ENCODE data around the gene IGF2R. TPM values are rescaled to one million over a fixed set of nuclear protein-coding genes. Genes with fewer than 3 reads are reported as not detected.
"Not testable (repeated sequence)": the region's sequence is repeated elsewhere in the genome, so short reads cannot be mapped to it uniquely, and the experiment has no call there.

The IGF2R gene
- total RNA-seq, 1 experiment from 2014 or later, result 92.2 TPM

GRCh38 chr6:160092176-160092575, 123.3 kb downstream of the IGF2R start:
- CTCF ChIA-PET, result not testable (repeated sequence)

GRCh38 chr6:160092602-160093001, 123.7 kb downstream of the IGF2R start:
- peaks cover 60% of the 10 kb centered on the region for H3K36me3 Mint-ChIP-seq (ENCODE audit: insufficient read depth, unreplicated experiment)

More at GRCh38 chr6:160092176-160092575, 123.3 kb downstream of the IGF2R start:
- H3K4me1 Mint-ChIP-seq (ENCODE audit: low read depth, unreplicated experiment); H3K36me3 ChIP-seq (ENCODE audit: control insufficient read depth, insufficient read depth, low read length); DNase-seq; H3K27me3 ChIP-seq (replicated peaks; ENCODE audit: control insufficient read depth, insufficient read depth, low read length); H3K9me3 Mint-ChIP-seq (ENCODE audit: unreplicated experiment); H3K4me1 ChIP-seq; BruUV-seq (replicated peaks); POLR2A ChIA-PET; H3K9me3 ChIP-seq; H3K27me3 Mint-ChIP-seq (ENCODE audit: insufficient read depth, unreplicated experiment); H3K4me3 Mint-ChIP-seq (ENCODE audit: unreplicated experiment); intact Hi-C loops (cut with micrococcal nuclease; ENCODE audit: unreplicated experiment); H3K4me3 ChIP-seq (ENCODE audit: low read depth, low read length); H3K27ac Mint-ChIP-seq (ENCODE audit: unreplicated experiment): not testable (repeated sequence)
- peaks cover 59% of the 10 kb centered on the region for H3K36me3 Mint-ChIP-seq (ENCODE audit: insufficient read depth, unreplicated experiment)

GRCh38 chr6:160093061-160093460, 124.2 kb downstream of the IGF2R start:
- TF ChIP-seq CTCF (IDR thresholded peaks at IDR 0.05; ENCODE audit: insufficient read depth in 1 of 2, low read depth in 1 of 2, low read length in 1 of 2, severe bottlenecking in 1 of 2, unreplicated experiment in 1 of 2), result no peak
- H3K9me3 Mint-ChIP-seq (ENCODE audit: unreplicated experiment), result no peaks in the 10 kb centered on the region
- H3K36me3 Mint-ChIP-seq (ENCODE audit: insufficient read depth, unreplicated experiment), result peaks cover 65% of the 10 kb centered on the region
- Histone ChIP-seq H3K4me3 (ENCODE audit: low read depth, low read length) (no peak overlapping the region), H3K27me3 (replicated peaks; ENCODE audit: control insufficient read depth, insufficient read depth, low read length) (no peaks in the 10 kb centered on the region), H3K4me1 (no peaks in the 10 kb centered on the region), H3K36me3 (ENCODE audit: control insufficient read depth, insufficient read depth, low read length) (no peaks in the 10 kb centered on the region; the same call in none of the 2 replicates), H3K9me3 (no peaks in the 10 kb centered on the region)
- intact Hi-C loops (cut with micrococcal nuclease; ENCODE audit: unreplicated experiment), result no loop called here
- no peak overlapping the region for H3K4me3 Mint-ChIP-seq (ENCODE audit: unreplicated experiment)
- DNase-seq, result no peak
- H3K4me1 Mint-ChIP-seq (ENCODE audit: low read depth, unreplicated experiment), result no peaks in the 10 kb centered on the region
- no peak overlapping the region for H3K27ac Mint-ChIP-seq (ENCODE audit: unreplicated experiment)
- BruUV-seq (replicated peaks), result no TSS peak
- no peaks in the 10 kb centered on the region for H3K27me3 Mint-ChIP-seq (ENCODE audit: insufficient read depth, unreplicated experiment)
- ChIA-PET CTCF (no interaction called here), POLR2A (no interaction called here)

More at GRCh38 chr6:160092602-160093001, 123.7 kb downstream of the IGF2R start:
- Histone ChIP-seq H3K27me3 (replicated peaks; ENCODE audit: control insufficient read depth, insufficient read depth, low read length) (no peaks in the 10 kb centered on the region), H3K4me1 (no peaks in the 10 kb centered on the region), H3K9me3 (no peaks in the 10 kb centered on the region), H3K36me3 (ENCODE audit: control insufficient read depth, insufficient read depth, low read length) (no peaks in the 10 kb centered on the region; the same call in none of the 2 replicates), H3K4me3 (ENCODE audit: low read depth, low read length) (no peak overlapping the region)
- ChIA-PET CTCF (no interaction called here), POLR2A (no interaction called here)
- Mint-ChIP-seq H3K27ac (ENCODE audit: unreplicated experiment) (no peak overlapping the region), H3K9me3 (ENCODE audit: unreplicated experiment) (no peaks in the 10 kb centered on the region), H3K4me3 (ENCODE audit: unreplicated experiment) (no peak overlapping the region), H3K4me1 (ENCODE audit: low read depth, unreplicated experiment) (no peaks in the 10 kb centered on the region), H3K27me3 (ENCODE audit: insufficient read depth, unreplicated experiment) (no peaks in the 10 kb centered on the region)
- TF ChIP-seq CTCF (IDR thresholded peaks at IDR 0.05; ENCODE audit: insufficient read depth in 1 of 2, low read depth in 1 of 2, low read length in 1 of 2, severe bottlenecking in 1 of 2, unreplicated experiment in 1 of 2), result no peak
- BruUV-seq (replicated peaks), result no TSS peak
- intact Hi-C loops (cut with micrococcal nuclease; ENCODE audit: unreplicated experiment), result no loop called here
- no peak for DNase-seq

GRCh38 chr6:160093946-160094345, 125.1 kb downstream of the IGF2R start:
- no peak for DNase-seq
- no peaks in the 10 kb centered on the region for H3K4me1 Mint-ChIP-seq (ENCODE audit: low read depth, unreplicated experiment)
- POLR2A ChIA-PET, result no interaction called here
- H3K36me3 Mint-ChIP-seq (ENCODE audit: insufficient read depth, unreplicated experiment), result peaks cover 73% of the 10 kb centered on the region
- CTCF ChIA-PET, result no interaction called here
- no peak overlapping the region for H3K4me3 ChIP-seq (ENCODE audit: low read depth, low read length)
- H3K4me1 ChIP-seq, result no peaks in the 10 kb centered on the region
- TF ChIP-seq CTCF (IDR thresholded peaks at IDR 0.05; ENCODE audit: insufficient read depth in 1 of 2, low read depth in 1 of 2, low read length in 1 of 2, severe bottlenecking in 1 of 2, unreplicated experiment in 1 of 2), result no peak
- no peaks in the 10 kb centered on the region for H3K9me3 Mint-ChIP-seq (ENCODE audit: unreplicated experiment)
- intact Hi-C loops (cut with micrococcal nuclease; ENCODE audit: unreplicated experiment), result no loop called here
- H3K27me3 ChIP-seq (replicated peaks; ENCODE audit: control insufficient read depth, insufficient read depth, low read length), result no peaks in the 10 kb centered on the region
- no peaks in the 10 kb centered on the region; the same call in 1 of the 2 replicates for H3K36me3 ChIP-seq (ENCODE audit: control insufficient read depth, insufficient read depth, low read length)
- H3K27ac Mint-ChIP-seq (ENCODE audit: unreplicated experiment), result no peak overlapping the region
- H3K4me3 Mint-ChIP-seq (ENCODE audit: unreplicated experiment), result no peak overlapping the region
- no TSS peak for BruUV-seq (replicated peaks)
- H3K9me3 ChIP-seq, result no peaks in the 10 kb centered on the region
- no peaks in the 10 kb centered on the region for H3K27me3 Mint-ChIP-seq (ENCODE audit: insufficient read depth, unreplicated experiment)
